Activated CD4-positive, alpha-beta T cell treated with anti-CD3 and anti-CD28 coated beads, Interleukin-10, Interleukin-2, amounts not matched to agents 100 ng/mL and 50 ng/mL, durations not matched to agents 16 hours and 8 hours (primary cell): ENCODE results near the gene HCFC1R1.
A peak's percentile ranks its signal among the peaks of the same experiment; 100 is the strongest.
"Not testable (repeated sequence)": the region's sequence is repeated elsewhere in the genome, so short reads cannot be mapped to it uniquely, and the experiment has no call there.

Experiments used
- DNase-seq: peaks from one replicate; pipeline ENCODE4 v3.0.0-alpha.2; 2020

The HCFC1R1 gene

GRCh38 chr16:3056336-3057180, 32.8 kb upstream of the HCFC1R1 start:
- peak; percentile 39 for DNase-seq

- DNase-seq = not testable (repeated sequence)
These were observed 32.0 kb upstream of the HCFC1R1 start for GRCh38 chr16:3055734-3056115.

- DNase-seq = peak; percentile 85
These were observed 31.4 kb upstream of the HCFC1R1 start for GRCh38 chr16:3054965-3055733.

DNA sequence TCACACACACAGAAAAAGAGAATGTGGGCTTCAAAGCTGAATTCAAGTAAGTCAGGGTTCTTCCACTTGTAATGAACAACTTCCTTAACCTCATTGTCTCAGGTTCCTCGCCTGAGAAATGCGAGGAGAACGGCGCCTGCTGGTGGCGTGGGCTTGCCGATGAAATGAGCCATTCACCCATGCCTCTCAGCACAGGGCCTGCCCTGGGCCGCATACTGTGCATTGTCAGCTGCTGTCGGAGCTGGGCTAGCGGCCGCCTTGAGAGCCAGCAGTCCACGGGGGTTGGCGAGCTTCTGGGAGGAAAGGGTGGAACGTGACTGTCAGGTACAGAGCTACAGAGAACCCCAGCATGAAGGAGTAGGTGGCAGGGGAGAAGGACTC, 29.6 kb upstream of the HCFC1R1 start:
- DNase-seq = peak; percentile 45

GRCh38 chr16:3052571-3053329, 29.0 kb upstream of the HCFC1R1 start:
- DNase-seq = peak; percentile 58

GRCh38 chr16:3051494-3051893, 27.8 kb upstream of the HCFC1R1 start:
- DNase-seq = no peak

DNA sequence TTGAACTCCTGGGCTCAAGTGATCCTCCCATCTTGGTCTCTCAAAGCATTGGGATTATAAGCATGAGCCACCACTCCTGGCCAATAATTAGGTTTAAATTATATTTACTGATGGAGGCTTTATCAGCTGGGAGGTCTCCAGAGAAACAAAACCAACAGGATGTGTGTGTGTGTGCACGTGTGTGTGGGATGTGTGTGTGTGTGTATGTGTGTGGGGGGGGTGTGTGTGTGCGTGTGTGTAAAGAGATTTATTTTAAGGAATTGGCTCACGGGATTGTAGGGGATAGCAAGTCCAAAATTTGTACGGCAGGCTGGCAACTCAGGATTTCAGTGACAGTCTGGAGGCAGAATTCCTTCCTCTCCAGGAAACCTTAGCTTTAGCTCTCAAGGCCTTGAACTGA, 27.3 kb upstream of the HCFC1R1 start:
- DNase-seq = no peak

- no peak for DNase-seq
These were observed 26.7 kb upstream of the HCFC1R1 start for GRCh38 chr16:3050487-3050886.

- no peak for DNase-seq
These were observed 26.3 kb upstream of the HCFC1R1 start for GRCh38 chr16:3049921-3050481.

GRCh38 chr16:3047387-3047720, 23.6 kb upstream of the HCFC1R1 start:
- no peak for DNase-seq

DNA sequence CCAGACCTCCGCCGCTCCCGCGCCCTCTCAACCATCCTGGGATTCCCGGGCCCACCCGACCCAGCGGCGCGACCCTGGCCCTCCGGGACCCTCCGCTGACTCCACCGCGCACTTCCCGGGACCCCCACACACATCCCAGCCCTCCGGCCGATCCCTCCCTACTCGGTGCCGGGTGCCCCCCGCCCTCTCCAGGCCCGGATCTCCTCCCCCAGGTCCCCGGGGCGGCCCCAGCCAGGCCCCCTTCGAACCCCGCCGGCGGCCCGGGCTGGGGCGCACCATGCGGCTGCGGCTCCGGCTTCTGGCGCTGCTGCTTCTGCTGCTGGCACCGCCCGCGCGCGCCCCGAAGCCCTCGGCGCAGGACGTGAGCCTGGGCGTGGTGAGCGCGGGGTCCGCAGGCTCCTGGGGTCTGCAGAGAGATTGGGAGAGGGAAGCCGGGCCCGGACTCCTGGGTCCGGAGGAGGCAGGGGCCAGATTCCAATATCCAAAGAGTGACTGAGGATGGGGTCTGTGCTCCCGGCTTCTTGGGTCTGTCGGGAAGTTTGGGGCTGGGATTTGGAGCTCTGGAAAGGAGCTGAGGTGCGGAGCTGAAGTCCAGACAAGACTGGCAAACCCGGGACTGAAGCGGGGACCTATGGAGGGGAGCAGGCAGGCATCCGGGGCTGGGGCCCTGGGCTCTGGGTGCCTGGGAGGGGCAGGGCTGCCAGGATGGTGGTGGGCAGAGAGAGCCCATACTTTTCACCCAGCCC, 23.1 kb upstream of the HCFC1R1 start:
- DNase-seq = peak; percentile 40

- DNase-seq = no peak
These were observed 22.3 kb upstream of the HCFC1R1 start, which contains the start of gene MMP25 for GRCh38 chr16:3045758-3046640. MMP25 (plus strand) TSS chr16:3046561; CDS start chr16:3046918, 357 bp downstream.

DNA sequence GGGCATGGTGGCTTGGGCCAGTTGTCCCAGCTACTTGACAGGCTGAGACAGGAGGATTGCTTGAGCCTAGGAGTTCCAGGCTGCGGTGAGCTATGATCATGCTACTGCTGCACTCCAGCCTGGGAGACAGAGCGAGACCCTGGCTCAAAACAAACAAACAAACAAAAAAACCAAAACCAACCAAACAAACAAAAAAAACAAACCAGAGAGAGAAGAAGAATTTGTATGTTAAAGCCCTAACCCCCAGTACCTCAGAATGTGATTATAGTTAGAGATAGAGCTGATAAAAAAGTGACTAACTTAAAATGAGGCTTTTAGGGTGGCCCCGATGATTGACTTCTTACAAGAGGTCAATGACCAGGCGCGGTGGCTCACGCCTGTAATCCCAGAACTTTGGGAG, 21.0 kb upstream of the HCFC1R1 start:
- no peak for DNase-seq

- DNase-seq = no peak
These were observed 18.6 kb upstream of the HCFC1R1 start for GRCh38 chr16:3042376-3042775.

DNA sequence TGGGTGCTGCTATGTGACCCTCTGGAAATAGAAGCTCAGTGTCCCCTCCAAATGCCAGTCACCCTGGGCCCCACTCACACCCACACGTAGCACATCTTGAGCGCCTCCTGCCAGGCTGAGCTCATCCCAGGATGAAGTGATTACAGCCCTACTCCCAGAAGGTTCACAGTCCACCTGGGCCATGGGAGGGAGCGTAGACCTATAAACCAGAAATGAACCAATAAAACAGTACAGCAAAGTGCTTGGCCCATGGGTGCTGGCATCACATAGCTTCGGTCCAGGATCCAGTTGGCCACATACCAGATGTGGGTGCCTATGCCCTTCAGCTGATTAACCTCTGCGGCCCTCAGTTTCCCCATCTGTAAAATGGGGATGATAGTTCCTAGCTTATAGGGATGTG, 15.2 kb upstream of the HCFC1R1 start:
- DNase-seq = no peak

DNA sequence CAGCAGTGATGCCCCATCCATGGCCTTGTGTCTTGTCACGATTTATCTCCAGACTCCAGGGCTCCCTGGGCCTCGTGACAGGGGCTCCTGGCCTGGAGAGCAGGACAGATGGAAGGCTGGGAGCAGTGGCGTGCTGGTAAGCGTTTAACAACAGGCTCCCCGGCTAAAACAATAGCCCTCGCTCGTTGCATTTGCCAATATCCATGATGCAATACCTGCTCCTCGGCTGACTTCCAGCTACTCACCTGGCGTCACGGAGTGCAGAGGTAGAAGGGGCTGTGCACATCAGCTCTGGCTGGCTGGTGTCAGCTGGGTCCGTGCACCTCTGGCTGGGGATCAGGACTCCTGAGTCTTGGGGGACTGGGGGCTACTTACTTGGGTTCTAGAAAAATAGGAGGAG, 14.5 kb upstream of the HCFC1R1 start:
- no peak for DNase-seq

- DNase-seq = no peak
These were observed 13.1 kb upstream of the HCFC1R1 start, which contains the start of gene BICDL2 for GRCh38 chr16:3036726-3037315. BICDL2 (minus strand) TSS chr16:3036944; CDS start chr16:3035496, 1,448 bp downstream.

GRCh38 chr16:3035972-3036725, 12.4 kb upstream of the HCFC1R1 start:
- DNase-seq = no peak

GRCh38 chr16:3035289-3035971, 11.7 kb upstream of the HCFC1R1 start:
- no peak for DNase-seq
